Measurements from ENCODE around the gene PRICKLE4.

PRICKLE4 gene

DNA sequence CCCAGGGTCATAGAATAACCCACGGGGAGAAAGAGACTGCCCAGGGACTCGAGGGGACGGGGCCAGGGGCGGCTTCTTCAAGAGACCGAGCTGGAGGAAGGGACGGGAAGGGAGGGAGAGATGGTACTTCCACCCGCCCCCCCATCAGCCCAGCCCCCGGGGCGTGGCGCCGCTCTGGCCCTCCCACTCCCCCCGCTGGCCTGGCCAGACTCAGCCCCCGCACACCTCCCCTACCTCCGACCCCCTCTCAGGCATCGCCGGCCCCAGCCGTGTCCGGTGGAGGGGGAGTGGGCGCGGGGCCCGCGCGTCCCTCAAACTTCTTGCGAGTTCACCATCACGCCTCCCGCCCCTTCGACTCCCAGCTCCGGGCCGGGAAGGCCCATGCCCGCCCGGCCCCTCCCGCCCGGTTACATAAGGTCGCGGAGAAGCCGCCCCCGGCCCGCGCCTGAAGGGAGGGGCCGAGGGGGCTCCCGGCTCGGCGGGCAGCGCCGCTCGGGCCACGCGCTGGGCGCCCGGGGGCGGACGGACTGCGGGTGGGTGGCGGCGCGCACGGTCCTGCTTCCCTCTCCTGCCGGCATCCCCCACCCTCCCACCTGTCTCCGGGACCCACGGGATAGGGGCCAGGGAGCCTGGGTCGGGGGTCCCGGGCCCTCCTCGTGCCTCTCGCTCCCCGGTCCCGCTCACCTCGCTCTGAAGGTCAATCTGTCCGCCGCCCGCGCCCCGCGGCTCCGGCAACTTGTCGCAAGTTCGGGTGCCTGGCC lies 45.7 kb upstream of the PRICKLE4 start:
- peak overlapping the region; percentile 58 for H3K4me3 ChIP-seq (ENCODE audit: low read depth, low read length)
- H3K4me1 ChIP-seq (ENCODE audit: control insufficient read depth, insufficient read depth, low read length): 0 out of 2 replicates have a peak, but pooled peaks cover 3% of the 10 kb centered on the region
- ChIA-PET CTCF (interaction anchor here (0.6 to 6.7 kb wide), 19 partner anchors 8 to 367 kb away, joined by 3 to 51 read pairs (median 4); partner anchors contain the start of genes PRICKLE4 and TOMM6), POLR2A (interaction anchor here (0.6 to 2.1 kb wide), 13 partner anchors 11 to 283 kb away, joined by 3 to 11 read pairs (median 4); partner anchors contain the start of genes FRS3 and TOMM6)
- peak overlapping the region; percentile 58; the same call in 1 of the 2 replicates for H3K27ac ChIP-seq (ENCODE audit: extremely low read depth, low read depth, low read length)
- no peaks in the 10 kb centered on the region for H3K36me3 ChIP-seq (ENCODE audit: control insufficient read depth in 2 of 2, insufficient read depth in 1 of 2, low read length in 2 of 2)
- H3K9me3 ChIP-seq (ENCODE audit: control insufficient read depth, insufficient read depth, low read depth, low read length): no peaks in the 10 kb centered on the region
- TF ChIP-seq ZNF157 (tag by site-specific recombination; IDR thresholded peaks at IDR 0.05) (no peak), SP2 (tag by site-specific recombination; IDR thresholded peaks at IDR 0.05) (peak; percentile 69), SP3 (tag by site-specific recombination; IDR thresholded peaks at IDR 0.05) (peak; percentile 91), ZNF350 (tag by site-specific recombination; IDR thresholded peaks at IDR 0.05) (no peak), ZNF341 (tag by site-specific recombination; IDR thresholded peaks at IDR 0.05; ENCODE audit: low read depth) (peak; percentile 92), ZEB2 (tag by site-specific recombination; IDR thresholded peaks at IDR 0.05) (peak; percentile 83), ZNF335 (tag by site-specific recombination; conservative IDR thresholded peaks at IDR 0.05) (peak; percentile 71), BCL11A (tag by site-specific recombination; IDR thresholded peaks at IDR 0.05; ENCODE audit: low read depth) (peak; percentile 41; the same call in 1 of the 2 replicates), ZNF677 (tag by site-specific recombination; IDR thresholded peaks at IDR 0.05) (0 out of 2 replicates have a peak, but pooled peaks have one; percentile 34), HOXA7 (CRISPR knock-in tag; IDR thresholded peaks at IDR 0.05; ENCODE audit: borderline replicate concordance) (no peak), ZNF366 (tag by site-specific recombination; conservative IDR thresholded peaks at IDR 0.05) (peak; percentile 64), ZFP41 (tag by site-specific recombination; IDR thresholded peaks at IDR 0.05; ENCODE audit: borderline replicate concordance) (no peak), ZBTB8A (tag by site-specific recombination; IDR thresholded peaks at IDR 0.05) (peak; percentile 54), ZFHX2 (tag by site-specific recombination; conservative IDR thresholded peaks at IDR 0.05) (peak; percentile 90), ZNF211 (tag by site-specific recombination; IDR thresholded peaks at IDR 0.05; ENCODE audit: low read depth) (no peak), SP7 (tag by site-specific recombination; IDR thresholded peaks at IDR 0.05) (0 out of 2 replicates have a peak, but pooled peaks have one; percentile 1), ZNF560 (tag by site-specific recombination; IDR thresholded peaks at IDR 0.05; ENCODE audit: borderline replicate concordance) (no peak), GLI2 (tag by site-specific recombination; IDR thresholded peaks at IDR 0.05; ENCODE audit: borderline replicate concordance, low read depth) (no peak), GLIS1 (tag by site-specific recombination; IDR thresholded peaks at IDR 0.05) (peak; percentile 61), ZBTB17 (tag by site-specific recombination; IDR thresholded peaks at IDR 0.05) (0 out of 2 replicates have a peak, but pooled peaks have one; percentile 9), EGR2 (tag by site-specific recombination; IDR thresholded peaks at IDR 0.05; ENCODE audit: low read depth) (peak; percentile 80)
- TF ChIP-seq, protein P1, sequence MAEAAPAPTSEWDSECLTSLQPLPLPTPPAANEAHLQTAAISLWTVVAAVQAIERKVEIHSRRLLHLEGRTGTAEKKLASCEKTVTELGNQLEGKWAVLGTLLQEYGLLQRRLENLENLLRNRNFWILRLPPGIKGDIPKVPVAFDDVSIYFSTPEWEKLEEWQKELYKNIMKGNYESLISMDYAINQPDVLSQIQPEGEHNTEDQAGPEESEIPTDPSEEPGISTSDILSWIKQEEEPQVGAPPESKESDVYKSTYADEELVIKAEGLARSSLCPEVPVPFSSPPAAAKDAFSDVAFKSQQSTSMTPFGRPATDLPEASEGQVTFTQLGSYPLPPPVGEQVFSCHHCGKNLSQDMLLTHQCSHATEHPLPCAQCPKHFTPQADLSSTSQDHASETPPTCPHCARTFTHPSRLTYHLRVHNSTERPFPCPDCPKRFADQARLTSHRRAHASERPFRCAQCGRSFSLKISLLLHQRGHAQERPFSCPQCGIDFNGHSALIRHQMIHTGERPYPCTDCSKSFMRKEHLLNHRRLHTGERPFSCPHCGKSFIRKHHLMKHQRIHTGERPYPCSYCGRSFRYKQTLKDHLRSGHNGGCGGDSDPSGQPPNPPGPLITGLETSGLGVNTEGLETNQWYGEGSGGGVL (tag by site-specific recombination; IDR thresholded peaks at IDR 0.05): peak; percentile 91
- TF ChIP-seq, protein P2, sequence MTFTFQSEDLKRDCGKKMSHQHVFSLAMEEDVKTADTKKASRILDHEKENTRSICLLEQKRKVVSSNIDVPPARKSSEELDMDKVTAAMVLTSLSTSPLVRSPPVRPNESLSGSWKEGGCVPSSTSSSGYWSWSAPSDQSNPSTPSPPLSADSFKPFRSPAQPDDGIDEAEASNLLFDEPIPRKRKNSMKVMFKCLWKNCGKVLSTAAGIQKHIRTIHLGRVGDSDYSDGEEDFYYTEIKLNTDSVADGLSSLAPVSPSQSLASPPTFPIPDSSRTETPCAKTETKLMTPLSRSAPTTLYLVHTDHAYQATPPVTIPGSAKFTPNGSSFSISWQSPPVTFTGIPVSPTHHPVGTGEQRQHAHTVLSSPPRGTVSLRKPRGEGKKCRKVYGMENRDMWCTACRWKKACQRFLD (tag by site-specific recombination; IDR thresholded peaks at IDR 0.05): no peak
- TF ChIP-seq, protein P3, sequence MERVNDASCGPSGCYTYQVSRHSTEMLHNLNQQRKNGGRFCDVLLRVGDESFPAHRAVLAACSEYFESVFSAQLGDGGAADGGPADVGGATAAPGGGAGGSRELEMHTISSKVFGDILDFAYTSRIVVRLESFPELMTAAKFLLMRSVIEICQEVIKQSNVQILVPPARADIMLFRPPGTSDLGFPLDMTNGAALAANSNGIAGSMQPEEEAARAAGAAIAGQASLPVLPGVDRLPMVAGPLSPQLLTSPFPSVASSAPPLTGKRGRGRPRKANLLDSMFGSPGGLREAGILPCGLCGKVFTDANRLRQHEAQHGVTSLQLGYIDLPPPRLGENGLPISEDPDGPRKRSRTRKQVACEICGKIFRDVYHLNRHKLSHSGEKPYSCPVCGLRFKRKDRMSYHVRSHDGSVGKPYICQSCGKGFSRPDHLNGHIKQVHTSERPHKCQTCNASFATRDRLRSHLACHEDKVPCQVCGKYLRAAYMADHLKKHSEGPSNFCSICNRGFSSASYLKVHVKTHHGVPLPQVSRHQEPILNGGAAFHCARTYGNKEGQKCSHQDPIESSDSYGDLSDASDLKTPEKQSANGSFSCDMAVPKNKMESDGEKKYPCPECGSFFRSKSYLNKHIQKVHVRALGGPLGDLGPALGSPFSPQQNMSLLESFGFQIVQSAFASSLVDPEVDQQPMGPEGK (tag by site-specific recombination; IDR thresholded peaks at IDR 0.05): peak; percentile 89
- TF ChIP-seq, protein P4, sequence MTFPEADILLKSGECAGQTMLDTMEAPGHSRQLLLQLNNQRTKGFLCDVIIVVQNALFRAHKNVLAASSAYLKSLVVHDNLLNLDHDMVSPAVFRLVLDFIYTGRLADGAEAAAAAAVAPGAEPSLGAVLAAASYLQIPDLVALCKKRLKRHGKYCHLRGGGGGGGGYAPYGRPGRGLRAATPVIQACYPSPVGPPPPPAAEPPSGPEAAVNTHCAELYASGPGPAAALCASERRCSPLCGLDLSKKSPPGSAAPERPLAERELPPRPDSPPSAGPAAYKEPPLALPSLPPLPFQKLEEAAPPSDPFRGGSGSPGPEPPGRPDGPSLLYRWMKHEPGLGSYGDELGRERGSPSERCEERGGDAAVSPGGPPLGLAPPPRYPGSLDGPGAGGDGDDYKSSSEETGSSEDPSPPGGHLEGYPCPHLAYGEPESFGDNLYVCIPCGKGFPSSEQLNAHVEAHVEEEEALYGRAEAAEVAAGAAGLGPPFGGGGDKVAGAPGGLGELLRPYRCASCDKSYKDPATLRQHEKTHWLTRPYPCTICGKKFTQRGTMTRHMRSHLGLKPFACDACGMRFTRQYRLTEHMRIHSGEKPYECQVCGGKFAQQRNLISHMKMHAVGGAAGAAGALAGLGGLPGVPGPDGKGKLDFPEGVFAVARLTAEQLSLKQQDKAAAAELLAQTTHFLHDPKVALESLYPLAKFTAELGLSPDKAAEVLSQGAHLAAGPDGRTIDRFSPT (tag by site-specific recombination; IDR thresholded peaks at IDR 0.05): no peak
